ENCODE data around the gene ROMO1. TPM values are rescaled to one million over a fixed set of nuclear protein-coding genes. Genes with fewer than 3 reads are reported as not detected.
A peak's percentile ranks its signal among the peaks of the same experiment; 100 is the strongest.

Gene ROMO1
- total and polyA plus RNA-seq, 11 donors, result 120 to 591 (median 177) TPM

DNA sequence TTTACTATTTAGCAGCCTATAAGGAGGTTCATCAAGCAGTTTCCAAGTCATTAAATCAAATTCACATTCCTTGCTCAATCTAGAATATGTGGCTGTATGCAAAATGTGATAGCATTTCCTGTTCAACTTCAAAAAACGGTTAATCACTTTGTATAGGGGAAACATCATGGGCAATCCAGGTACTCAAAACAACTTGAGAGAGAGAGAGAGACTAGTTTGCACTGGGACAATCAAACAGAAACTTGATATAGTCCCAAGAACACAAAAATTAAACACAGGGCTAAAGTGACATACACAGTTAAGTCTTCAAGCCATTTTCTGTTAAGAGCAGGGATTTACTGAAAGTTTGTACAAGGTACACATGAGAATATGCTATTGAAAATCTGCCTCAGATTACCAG, 41.9 kb upstream of the ROMO1 start:
- TF ChIP-seq, protein P1, sequence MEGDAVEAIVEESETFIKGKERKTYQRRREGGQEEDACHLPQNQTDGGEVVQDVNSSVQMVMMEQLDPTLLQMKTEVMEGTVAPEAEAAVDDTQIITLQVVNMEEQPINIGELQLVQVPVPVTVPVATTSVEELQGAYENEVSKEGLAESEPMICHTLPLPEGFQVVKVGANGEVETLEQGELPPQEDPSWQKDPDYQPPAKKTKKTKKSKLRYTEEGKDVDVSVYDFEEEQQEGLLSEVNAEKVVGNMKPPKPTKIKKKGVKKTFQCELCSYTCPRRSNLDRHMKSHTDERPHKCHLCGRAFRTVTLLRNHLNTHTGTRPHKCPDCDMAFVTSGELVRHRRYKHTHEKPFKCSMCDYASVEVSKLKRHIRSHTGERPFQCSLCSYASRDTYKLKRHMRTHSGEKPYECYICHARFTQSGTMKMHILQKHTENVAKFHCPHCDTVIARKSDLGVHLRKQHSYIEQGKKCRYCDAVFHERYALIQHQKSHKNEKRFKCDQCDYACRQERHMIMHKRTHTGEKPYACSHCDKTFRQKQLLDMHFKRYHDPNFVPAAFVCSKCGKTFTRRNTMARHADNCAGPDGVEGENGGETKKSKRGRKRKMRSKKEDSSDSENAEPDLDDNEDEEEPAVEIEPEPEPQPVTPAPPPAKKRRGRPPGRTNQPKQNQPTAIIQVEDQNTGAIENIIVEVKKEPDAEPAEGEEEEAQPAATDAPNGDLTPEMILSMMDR (IDR thresholded peaks at IDR 0.05), result no peak
- no peak for TF ChIP-seq POLR2A (IDR thresholded peaks at IDR 0.05)
- Histone ChIP-seq H3K27me3 (no peaks in the 10 kb centered on the region), H3K27ac (no peak overlapping the region), H3K4me1 (peaks cover 0 to 66% (median 46%) of the 10 kb centered on the region in 12 donors), H3K9me3 (no peaks in the 10 kb centered on the region), H3K4me3 (no peak overlapping the region), H3K36me3 (peaks cover 0 to 38% (median 30%) of the 10 kb centered on the region in 9 donors)
- DNase-seq (no peak), ATAC-seq (no peak)
- intact Hi-C loops (cut with DNase I), result no loop called here
- 14 to 21% (median 19%) methylated on average over 1 of the region's 1 CpG for WGBS, 4 donors

DNA sequence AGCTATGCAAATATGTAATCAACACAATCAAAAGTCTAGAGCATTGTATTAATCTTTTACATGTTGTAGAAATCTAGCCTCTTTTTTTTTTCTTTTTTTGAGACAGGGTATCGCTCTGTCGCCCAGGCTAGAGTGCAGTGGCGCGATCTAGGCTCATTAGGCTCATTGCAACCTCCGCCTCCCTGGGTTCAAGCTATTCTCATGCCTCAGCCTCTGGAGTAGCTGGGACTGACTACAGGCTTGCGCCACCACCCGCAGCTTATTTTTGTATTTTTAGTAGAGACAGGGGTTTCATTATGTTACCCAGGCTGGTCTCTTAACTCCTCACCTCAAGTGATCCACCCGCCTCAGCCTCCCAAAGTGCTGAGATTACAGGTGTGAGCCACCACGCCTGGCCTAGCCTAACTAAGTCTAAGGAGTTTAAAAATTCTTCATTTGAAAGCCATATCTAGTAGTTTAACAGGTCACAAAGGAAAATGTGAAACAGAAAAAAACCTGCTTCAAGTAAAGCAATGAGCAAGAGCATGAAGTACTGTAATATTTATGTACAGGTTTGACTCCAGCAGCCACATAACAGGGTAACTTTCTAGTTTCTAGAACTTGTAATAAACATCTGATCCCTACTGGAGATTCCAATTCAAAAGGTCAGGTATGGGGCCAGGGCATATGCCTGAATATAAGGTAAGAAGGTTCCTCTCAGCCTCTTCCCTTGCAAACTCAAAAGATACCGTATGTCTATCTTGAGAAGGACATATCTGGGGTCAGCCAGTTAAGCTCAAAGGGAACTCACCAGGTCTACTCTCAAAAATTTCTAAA, 38.9 kb upstream of the ROMO1 start:
- TF ChIP-seq POLR2A (IDR thresholded peaks at IDR 0.05), result no peak
- TF ChIP-seq, protein P1 (IDR thresholded peaks at IDR 0.05), result no peak
- DNase-seq (no peak), ATAC-seq (no peak)
- Histone ChIP-seq H3K4me1 (peaks cover 2 to 78% (median 54%) of the 10 kb centered on the region in 12 donors), H3K27me3 (no peaks in the 10 kb centered on the region), H3K36me3 (peaks cover 0 to 9% (median 0%) of the 10 kb centered on the region in 9 donors), H3K27ac (peak overlapping the region in 1 of 12 donors; percentile 5), H3K4me3 (no peak overlapping the region), H3K9me3 (no peaks in the 10 kb centered on the region)
- intact Hi-C loops (cut with DNase I), result loop anchor here in 6 of 10 donors (5.0 to 10.0 kb wide), 3 partner anchors 43 to 116 kb away; partner anchors contain the start of genes SPAG4 (in 5 of the 6) and ERGIC3 (in 1 of the 6)
- WGBS, 4 donors, result 91 to 95% (median 93%) methylated on average over 10 of the region's 10 CpGs

DNA sequence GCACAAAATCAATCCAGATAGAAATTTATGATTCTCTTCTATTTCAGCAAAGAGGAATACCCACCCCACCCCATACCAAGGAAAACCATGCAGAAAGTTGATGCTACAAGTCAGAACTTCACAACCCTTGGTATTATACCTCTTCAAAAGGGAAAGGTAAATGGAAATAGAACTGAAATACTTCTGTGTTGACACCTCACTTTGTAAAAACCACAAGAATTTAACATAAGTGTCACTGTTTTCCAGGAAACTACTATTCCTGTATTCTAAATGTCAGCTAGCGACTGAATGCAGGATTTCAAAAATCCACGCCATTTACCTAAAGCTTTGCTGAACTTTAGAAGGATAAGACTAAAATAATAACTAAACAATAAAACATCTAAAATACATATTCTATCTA, 38.2 kb upstream of the ROMO1 start:
- ATAC-seq (no peak), DNase-seq (no peak)
- WGBS, 4 donors, result 85 to 93% (median 92%) methylated on average over 2 of the region's 2 CpGs
- H3K9me3 ChIP-seq, result no peaks in the 10 kb centered on the region
- H3K4me1 ChIP-seq, result peaks cover 2 to 72% (median 54%) of the 10 kb centered on the region in 12 donors
- peaks cover 0 to 3% (median 0%) of the 10 kb centered on the region in 9 donors for H3K36me3 ChIP-seq
- H3K27me3 ChIP-seq, result no peaks in the 10 kb centered on the region
- H3K27ac ChIP-seq, result peak overlapping the region in 1 of 12 donors; percentile 5
- peak overlapping the region in 2 of 12 donors; percentile 86 to 93 for H3K4me3 ChIP-seq
- intact Hi-C loops (cut with DNase I), result loop anchor here in 6 of 10 donors (5.0 to 10.0 kb wide), 3 partner anchors 44 to 116 kb away; partner anchors contain the start of genes SPAG4 (in 5 of the 6) and ERGIC3 (in 1 of the 6)
- TF ChIP-seq, protein P1 (IDR thresholded peaks at IDR 0.05), result no peak
- TF ChIP-seq POLR2A (IDR thresholded peaks at IDR 0.05), result no peak

DNA sequence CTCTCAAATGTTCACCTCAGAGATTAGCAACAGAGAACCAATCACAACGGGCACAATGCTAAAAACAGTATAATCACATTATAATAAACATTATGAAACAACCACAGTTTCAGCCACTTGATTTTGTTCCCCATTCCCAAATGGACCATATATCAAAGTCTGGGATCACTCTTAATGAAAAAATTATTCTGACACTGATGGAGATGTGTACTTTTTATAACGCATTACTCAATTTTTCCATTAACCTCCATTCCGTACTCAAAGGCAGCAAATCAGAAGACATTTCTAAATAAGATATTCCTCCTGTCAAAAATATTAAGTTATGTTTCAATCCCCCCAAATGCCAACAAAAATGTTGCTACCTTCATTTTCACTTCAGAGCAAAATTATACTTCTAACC, 37.3 kb upstream of the ROMO1 start:
- intact Hi-C loops (cut with DNase I), result loop anchor here in 6 of 10 donors (5.0 to 10.0 kb wide), 3 partner anchors 45 to 117 kb away; partner anchors contain the start of genes SPAG4 (in 5 of the 6) and ERGIC3 (in 1 of the 6)
- Histone ChIP-seq H3K36me3 (no peaks in the 10 kb centered on the region), H3K4me3 (peak overlapping the region in 8 of 12 donors; percentile 1 to 94 (median 83)), H3K27ac (peak overlapping the region in 2 of 12 donors; percentile 5 to 8), H3K27me3 (no peaks in the 10 kb centered on the region), H3K9me3 (no peaks in the 10 kb centered on the region), H3K4me1 (peaks cover 2 to 72% (median 51%) of the 10 kb centered on the region in 12 donors)
- no peak for ATAC-seq
- 35 to 40% (median 39%) methylated on average over 3 of the region's 3 CpGs for WGBS, 4 donors
- no peak for DNase-seq
- no peak for TF ChIP-seq POLR2A (IDR thresholded peaks at IDR 0.05)
- TF ChIP-seq, protein P1 (IDR thresholded peaks at IDR 0.05), result no peak
